H9 (cell line): ENCODE measurements around the gene ST6GAL2. TPM values are rescaled to one million over a fixed set of nuclear protein-coding genes. Genes with fewer than 3 reads are reported as not detected.

ENCODE experiments used
- DNase-seq: peaks from one replicate; pipeline ENCODE4 v3.0.0-alpha.2; 2017
- H2AFZ ChIP-seq: one replicate; pipeline ENCODE4 v1.6.1; 2013; ENCODE audit warnings: mild to moderate bottlenecking, low read length, control low read depth, moderate library complexity
- H2AK5ac ChIP-seq: 2 replicates; pipeline ENCODE4 v1.6.1; 2013; ENCODE audit warnings: low read length, control low read depth, mixed read lengths; ENCODE audit not compliant: insufficient read length
- H2BK120ac ChIP-seq: one replicate; pipeline ENCODE4 v1.6.1; 2013; ENCODE audit warnings: low read depth, mild to moderate bottlenecking, low read length, control low read depth, inconsistent platforms; ENCODE audit not compliant: poor library complexity, severe bottlenecking
- H2BK12ac ChIP-seq: 2 replicates; pipeline ENCODE4 v1.6.1; 2013; ENCODE audit warnings: low read length, control low read depth, mixed read lengths, low read depth; ENCODE audit not compliant: insufficient read length
- H2BK15ac ChIP-seq: 2 replicates; pipeline ENCODE4 v1.6.1; 2013; ENCODE audit warnings: low read depth, low read length, control low read depth
- H2BK20ac ChIP-seq: one replicate; pipeline ENCODE4 v1.6.1; 2013; ENCODE audit warnings: low read depth, mild to moderate bottlenecking, low read length, control low read depth, inconsistent platforms; ENCODE audit not compliant: poor library complexity, severe bottlenecking
- H2BK5ac ChIP-seq: 2 replicates; pipeline ENCODE4 v1.6.1; 2013; ENCODE audit warnings: low read length, control low read depth, mixed read lengths; ENCODE audit not compliant: insufficient read length
- H3K14ac ChIP-seq: 2 replicates; pipeline ENCODE4 v1.6.1; 2013; ENCODE audit warnings: low read length, control low read depth; ENCODE audit not compliant: insufficient read depth
- H3K18ac ChIP-seq: 2 replicates; pipeline ENCODE4 v1.6.1; 2013; ENCODE audit warnings: low read depth, mild to moderate bottlenecking, mixed read lengths, low read length, control low read depth; ENCODE audit not compliant: insufficient read length
- H3K23ac ChIP-seq: 2 replicates; pipeline ENCODE4 v1.6.1; 2013; ENCODE audit warnings: low read length, control low read depth, mixed read lengths, low read depth; ENCODE audit not compliant: insufficient read length
- H3K23me2 ChIP-seq: 2 replicates; pipeline ENCODE4 v1.6.1; 2013; ENCODE audit warnings: low read depth, mild to moderate bottlenecking, mixed read lengths, low read length, control low read depth; ENCODE audit not compliant: insufficient read length, poor library complexity, severe bottlenecking
- H3K27ac ChIP-seq: 2 replicates; pipeline ENCODE4 v1.5.1; 2013; ENCODE audit warnings: low read length, control low read depth, mixed read lengths, low read depth; ENCODE audit not compliant: insufficient read length
- H3K27me3 ChIP-seq: 2 replicates; pipeline ENCODE4 v1.6.1; 2013; ENCODE audit warnings: low read length, control low read depth, inconsistent platforms; ENCODE audit not compliant: insufficient read depth
- H3K4ac ChIP-seq: 2 replicates; pipeline ENCODE4 v1.6.1; 2013; ENCODE audit warnings: low read depth, mild to moderate bottlenecking, control low read depth, inconsistent platforms, low read length, moderate library complexity
- H3K4me1 ChIP-seq: 2 replicates; pipeline ENCODE4 v1.6.1; 2013; ENCODE audit warnings: low read length, control low read depth, inconsistent platforms; ENCODE audit not compliant: insufficient read depth
- H3K4me2 ChIP-seq: 2 replicates; pipeline ENCODE4 v1.6.1; 2013; ENCODE audit warnings: low read length, control low read depth, mixed read lengths; ENCODE audit not compliant: insufficient read length, insufficient read depth
- H3K56ac ChIP-seq: 2 replicates; pipeline ENCODE4 v1.6.1; 2013; ENCODE audit warnings: low read depth, mild to moderate bottlenecking, mixed read lengths, low read length, control low read depth; ENCODE audit not compliant: insufficient read length
- H3K79me1 ChIP-seq: 2 replicates; pipeline ENCODE4 v1.6.1; 2013; ENCODE audit warnings: low read depth, mild to moderate bottlenecking, moderate library complexity, low read length, control low read depth, inconsistent platforms; ENCODE audit not compliant: insufficient read depth, poor library complexity, severe bottlenecking
- H3K79me2 ChIP-seq: 2 replicates; pipeline ENCODE4 v1.6.1; 2013; ENCODE audit warnings: low read length, control low read depth, inconsistent platforms; ENCODE audit not compliant: insufficient read depth
- H3K9ac ChIP-seq: 2 replicates; pipeline ENCODE4 v1.6.1; 2013; ENCODE audit warnings: low read length, control low read depth, mixed read lengths; ENCODE audit not compliant: insufficient read length; ENCODE audit errors: extremely low read depth
- H3K9me3 ChIP-seq: one replicate; pipeline ENCODE4 v1.6.1; 2013; ENCODE audit warnings: low read depth, low read length, inconsistent platforms; ENCODE audit not compliant: control insufficient read depth
- H3T11ph ChIP-seq: one replicate; pipeline ENCODE4 v1.6.1; 2013; ENCODE audit warnings: mild to moderate bottlenecking, low read length, control low read depth, inconsistent platforms
- H4K20me1 ChIP-seq: one replicate; pipeline ENCODE4 v1.6.1; 2013; ENCODE audit not compliant: control insufficient read depth, insufficient read length, insufficient read depth
- H4K5ac ChIP-seq: 2 replicates; pipeline ENCODE4 v1.6.1; 2013; ENCODE audit warnings: low read depth, mild to moderate bottlenecking, mixed read lengths, low read length, control low read depth; ENCODE audit not compliant: insufficient read length
- H4K8ac ChIP-seq: replicated peaks from 2 replicates; pipeline ENCODE4 v1.6.1; 2013; ENCODE audit warnings: low read length, control low read depth, mixed read lengths, low read depth; ENCODE audit not compliant: insufficient read length
- H4K91ac ChIP-seq: 2 replicates; pipeline ENCODE4 v1.6.1; 2013; ENCODE audit warnings: low read depth, mild to moderate bottlenecking, moderate library complexity, mixed read lengths, low read length, control low read depth; ENCODE audit not compliant: insufficient read length
- H3K27ac Mint-ChIP-seq, 3 experiments: 2 replicates in 2 of 3; 3 replicates in 1 of 3; pipeline ENCODE4 v1.8.0; 2020 to 2021; ENCODE audit warnings: mixed read lengths in 3 of 3, mild to moderate bottlenecking in 1 of 3, moderate library complexity in 1 of 3
- H3K27me3 Mint-ChIP-seq: 2 replicates; pipeline ENCODE4 v1.8.0; 2021; ENCODE audit warnings: low read depth, mild to moderate bottlenecking, moderate library complexity, mixed read lengths
- H3K36me3 Mint-ChIP-seq, 3 experiments: 2 replicates in 2 of 3; 3 replicates in 1 of 3; pipeline ENCODE4 v1.8.0; 2020 to 2021; ENCODE audit warnings: low read depth in 3 of 3, mixed read lengths in 3 of 3; ENCODE audit not compliant: insufficient read depth in 1 of 3
- H3K4me1 Mint-ChIP-seq, 2 experiments: 2 replicates each; pipeline ENCODE4 v1.8.0; 2020; ENCODE audit warnings: mixed read lengths in 2 of 2
- H3K4me3 Mint-ChIP-seq, 2 experiments: 2 replicates in 1 of 2; 3 replicates in 1 of 2; pipeline ENCODE4 v1.8.0; 2020 to 2021; ENCODE audit warnings: mild to moderate bottlenecking in 2 of 2, mixed read lengths in 2 of 2, moderate library complexity in 1 of 2
- H3K9me3 Mint-ChIP-seq, 2 experiments: 2 replicates in 1 of 2; 3 replicates in 1 of 2; pipeline ENCODE4 v1.8.0; 2020; ENCODE audit warnings: mild to moderate bottlenecking in 2 of 2, mixed read lengths in 2 of 2, moderate library complexity in 1 of 2
- WGBS: extraction: QIAGEN DNeasy Blood & Tissue Kit; methylation state at CpG from one replicate; pipeline ENCODE4 v1.1.7; 2013; ENCODE audit warnings: missing lambda C conversion rate, low lambda C conversion rate, mixed read lengths; ENCODE audit not compliant: insufficient read length; ENCODE audit errors: extremely low coverage; 5-methylcytosine and 5-hydroxymethylcytosine counted together
- total RNA-seq: library from RNA; stranded (reverse); gene quantifications from 2 replicates; pipeline ENCODE4 v1.2.1, GENCODE V29; 2021
- TF ChIP-seq, protein P1 (sequence below): fragments of 200-600 bp; sonication (generic); conservative IDR thresholded peaks from 3 replicates; pipeline ENCODE4 v1.8.0; 2021; ENCODE audit warnings: antibody characterized with exemption, mild to moderate bottlenecking

The ST6GAL2 gene
- total RNA-seq, 1 experiment from 2014 or later, result 7.6 TPM

DNA sequence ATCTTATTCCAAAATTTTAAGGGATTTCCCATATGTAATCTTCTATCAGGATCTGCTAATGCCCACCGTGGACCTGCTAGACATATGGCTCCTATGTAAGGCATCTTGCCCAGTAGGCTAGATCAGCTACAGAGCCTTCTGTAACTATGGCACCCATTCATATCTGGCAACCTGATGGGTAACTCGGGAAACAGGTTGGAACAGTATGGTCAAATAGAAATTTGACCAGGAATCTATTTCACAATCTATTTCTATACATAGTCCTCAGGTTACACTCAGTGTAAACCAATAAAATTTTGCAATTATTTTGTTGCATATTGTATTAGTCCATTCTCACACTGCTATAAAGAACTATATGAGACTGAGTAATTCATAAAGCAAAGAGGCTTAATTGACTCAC, 93.3 kb downstream of the ST6GAL2 start:
- no peak overlapping the region for H3K23ac ChIP-seq
- H4K91ac ChIP-seq, result no peak overlapping the region
- no peak overlapping the region for H3K27ac ChIP-seq
- TF ChIP-seq, protein P1, sequence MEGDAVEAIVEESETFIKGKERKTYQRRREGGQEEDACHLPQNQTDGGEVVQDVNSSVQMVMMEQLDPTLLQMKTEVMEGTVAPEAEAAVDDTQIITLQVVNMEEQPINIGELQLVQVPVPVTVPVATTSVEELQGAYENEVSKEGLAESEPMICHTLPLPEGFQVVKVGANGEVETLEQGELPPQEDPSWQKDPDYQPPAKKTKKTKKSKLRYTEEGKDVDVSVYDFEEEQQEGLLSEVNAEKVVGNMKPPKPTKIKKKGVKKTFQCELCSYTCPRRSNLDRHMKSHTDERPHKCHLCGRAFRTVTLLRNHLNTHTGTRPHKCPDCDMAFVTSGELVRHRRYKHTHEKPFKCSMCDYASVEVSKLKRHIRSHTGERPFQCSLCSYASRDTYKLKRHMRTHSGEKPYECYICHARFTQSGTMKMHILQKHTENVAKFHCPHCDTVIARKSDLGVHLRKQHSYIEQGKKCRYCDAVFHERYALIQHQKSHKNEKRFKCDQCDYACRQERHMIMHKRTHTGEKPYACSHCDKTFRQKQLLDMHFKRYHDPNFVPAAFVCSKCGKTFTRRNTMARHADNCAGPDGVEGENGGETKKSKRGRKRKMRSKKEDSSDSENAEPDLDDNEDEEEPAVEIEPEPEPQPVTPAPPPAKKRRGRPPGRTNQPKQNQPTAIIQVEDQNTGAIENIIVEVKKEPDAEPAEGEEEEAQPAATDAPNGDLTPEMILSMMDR, result no peak
- Mint-ChIP-seq H3K36me3 (peaks cover 7 to 20% (median 10%) of the 10 kb centered on the region in 3 experiments), H3K4me1 (no peaks in the 10 kb centered on the region), H3K9me3 (peaks cover 16 to 25% of the 10 kb centered on the region in 2 experiments), H3K27me3 (no peaks in the 10 kb centered on the region), H3K4me3 (no peak overlapping the region), H3K27ac (no peak overlapping the region)
- no peak overlapping the region for H3K4ac ChIP-seq
- H3K14ac ChIP-seq, result no peak overlapping the region
- no peak overlapping the region for H2BK5ac ChIP-seq
- H3K9ac ChIP-seq, result no peak overlapping the region
- no peak overlapping the region for H4K8ac ChIP-seq
- H3K4me1 ChIP-seq, result no peaks in the 10 kb centered on the region
- no peaks in the 10 kb centered on the region for H4K20me1 ChIP-seq
- no peak for DNase-seq
- no peak overlapping the region for H2BK120ac ChIP-seq
- H3K4me2 ChIP-seq, result no peak overlapping the region
- H3K23me2 ChIP-seq, result no peaks in the 10 kb centered on the region
- no peak overlapping the region for H2BK20ac ChIP-seq
- no peak overlapping the region for H2BK15ac ChIP-seq
- no peak overlapping the region for H2BK12ac ChIP-seq
- H2AFZ ChIP-seq, result no peak overlapping the region
- H2AK5ac ChIP-seq, result no peak overlapping the region
- no peaks in the 10 kb centered on the region for H3K27me3 ChIP-seq
- H3K56ac ChIP-seq, result no peak overlapping the region
- H3T11ph ChIP-seq, result no peak overlapping the region
- WGBS, result no CpG with 5 or more reads among the region's 2 CpGs
- no peaks in the 10 kb centered on the region for H3K79me1 ChIP-seq
- no peaks in the 10 kb centered on the region for H3K9me3 ChIP-seq
- H4K5ac ChIP-seq, result no peak overlapping the region
- H3K18ac ChIP-seq, result no peak overlapping the region
- H3K79me2 ChIP-seq, result no peaks in the 10 kb centered on the region
